ENCODE results near the gene ZBTB2.

ZBTB2 gene

GRCh38 chr6:151428093-151428735, 36.9 kb upstream of the ZBTB2 start:
- no peaks in the 10 kb centered on the region for H3K27me3 ChIP-seq (ENCODE audit: insufficient read depth, low read length, poor library complexity)
- H3K4me3 ChIP-seq (ENCODE audit: low read depth in 1 of 2, low read length in 2 of 2), result no peak overlapping the region
- no peaks in the 10 kb centered on the region for H3K4me1 ChIP-seq (ENCODE audit: insufficient read depth, low read length)
- no peaks in the 10 kb centered on the region for H3K9me3 ChIP-seq (ENCODE audit: insufficient read depth, low read length, severe bottlenecking)
- DNase-seq, result no peak
- no peaks in the 10 kb centered on the region; the same call in 1 of the 2 replicates for H4K20me1 ChIP-seq (ENCODE audit: insufficient read depth, low read length)
- H3K27ac ChIP-seq (ENCODE audit: low read length), result no peak overlapping the region
- H2AFZ ChIP-seq (ENCODE audit: low read depth, low read length), result no peak overlapping the region
- H3K4me2 ChIP-seq (ENCODE audit: insufficient read depth, low read length), result no peak overlapping the region
- H3K79me2 ChIP-seq (ENCODE audit: insufficient read depth, low read length), result no peaks in the 10 kb centered on the region
- no peak overlapping the region for H3K9ac ChIP-seq (ENCODE audit: low read depth, low read length)
- no peak for ATAC-seq (ENCODE audit: insufficient read depth, low read depth)
- TF ChIP-seq CTCF (IDR thresholded peaks at IDR 0.05; ENCODE audit: borderline replicate concordance, extremely low read depth, low read length, poor library complexity, severe bottlenecking) (no peak), EZH2 (IDR thresholded peaks at IDR 0.05; ENCODE audit: borderline replicate concordance, low read depth, low read length, severe bottlenecking) (no peak)
- peaks cover 75% of the 10 kb centered on the region for H3K36me3 ChIP-seq (ENCODE audit: insufficient read depth, low read length)

- DNase-seq, result no peak
These were observed 34.2 kb upstream of the ZBTB2 start for GRCh38 chr6:151425561-151425960.

GRCh38 chr6:151422981-151423380, 31.6 kb upstream of the ZBTB2 start:
- no peak overlapping the region for H3K27ac ChIP-seq (ENCODE audit: low read length)
- no peak for TF ChIP-seq CTCF (IDR thresholded peaks at IDR 0.05; ENCODE audit: borderline replicate concordance, extremely low read depth, low read length, poor library complexity, severe bottlenecking)
- TF ChIP-seq EZH2 (IDR thresholded peaks at IDR 0.05; ENCODE audit: borderline replicate concordance, low read depth, low read length, severe bottlenecking), result no peak
- no peaks in the 10 kb centered on the region for H3K9me3 ChIP-seq (ENCODE audit: insufficient read depth, low read length, severe bottlenecking)
- no peak overlapping the region for H3K4me3 ChIP-seq (ENCODE audit: low read depth in 1 of 2, low read length in 2 of 2)
- no peak for ATAC-seq (ENCODE audit: insufficient read depth, low read depth)
- H3K4me2 ChIP-seq (ENCODE audit: insufficient read depth, low read length), result no peak overlapping the region
- no peak for DNase-seq
- H2AFZ ChIP-seq (ENCODE audit: low read depth, low read length), result no peak overlapping the region
- no peaks in the 10 kb centered on the region for H4K20me1 ChIP-seq (ENCODE audit: insufficient read depth, low read length)
- no peaks in the 10 kb centered on the region for H3K4me1 ChIP-seq (ENCODE audit: insufficient read depth, low read length)
- peaks cover 66% of the 10 kb centered on the region for H3K36me3 ChIP-seq (ENCODE audit: insufficient read depth, low read length)
- no peaks in the 10 kb centered on the region for H3K27me3 ChIP-seq (ENCODE audit: insufficient read depth, low read length, poor library complexity)
- no peak overlapping the region for H3K9ac ChIP-seq (ENCODE audit: low read depth, low read length)
- no peaks in the 10 kb centered on the region for H3K79me2 ChIP-seq (ENCODE audit: insufficient read depth, low read length)

More at GRCh38 chr6:151425561-151425960, 34.2 kb upstream of the ZBTB2 start:
- ATAC-seq (ENCODE audit: insufficient read depth, low read depth), result no peak
- peaks cover 74% of the 10 kb centered on the region for H3K36me3 ChIP-seq (ENCODE audit: insufficient read depth, low read length)
- no peak overlapping the region for H3K9ac ChIP-seq (ENCODE audit: low read depth, low read length)
- H2AFZ ChIP-seq (ENCODE audit: low read depth, low read length), result no peak overlapping the region
- no peak overlapping the region for H3K4me3 ChIP-seq (ENCODE audit: low read depth in 1 of 2, low read length in 2 of 2)
- H3K4me2 ChIP-seq (ENCODE audit: insufficient read depth, low read length), result no peak overlapping the region
- H3K27me3 ChIP-seq (ENCODE audit: insufficient read depth, low read length, poor library complexity), result no peaks in the 10 kb centered on the region
- no peaks in the 10 kb centered on the region for H3K9me3 ChIP-seq (ENCODE audit: insufficient read depth, low read length, severe bottlenecking)
- H3K4me1 ChIP-seq (ENCODE audit: insufficient read depth, low read length), result no peaks in the 10 kb centered on the region
- TF ChIP-seq EZH2 (IDR thresholded peaks at IDR 0.05; ENCODE audit: borderline replicate concordance, low read depth, low read length, severe bottlenecking) (no peak), CTCF (IDR thresholded peaks at IDR 0.05; ENCODE audit: borderline replicate concordance, extremely low read depth, low read length, poor library complexity, severe bottlenecking) (no peak)
- H4K20me1 ChIP-seq (ENCODE audit: insufficient read depth, low read length), result no peaks in the 10 kb centered on the region
- no peak overlapping the region for H3K27ac ChIP-seq (ENCODE audit: low read length)
- H3K79me2 ChIP-seq (ENCODE audit: insufficient read depth, low read length), result no peaks in the 10 kb centered on the region
